Smooth muscle cell (in vitro differentiated cells): ENCODE results near the gene VSIG1. TPM values are rescaled to one million over a fixed set of nuclear protein-coding genes. Genes with fewer than 3 reads are reported as not detected.

Source experiments
- DNase-seq: peaks from one replicate; lab custom pipeline; 2025; ENCODE audit not compliant: unreplicated experiment; lab: John Stamatoyannopoulos, UW
- H2AFZ ChIP-seq: fragments of 200-600 bp; sonication (generic); 2 replicates; pipeline ENCODE4 v1.6.0; 2016; ENCODE audit warnings: antibody characterized with exemption, low read depth, mild to moderate bottlenecking
- H3F3A ChIP-seq: fragments of 200-600 bp; sonication (generic); 2 replicates; pipeline ENCODE4 v1.6.0; 2017; ENCODE audit warnings: antibody characterized with exemption, low read depth
- H3K27ac ChIP-seq: fragments of 200-600 bp; sonication (generic); 2 replicates; pipeline ENCODE4 v1.5.1; 2016; ENCODE audit warnings: low read depth, mild to moderate bottlenecking
- H3K27me3 ChIP-seq: fragments of 200-600 bp; sonication (generic); 2 replicates; pipeline ENCODE4 v1.6.1; 2016; ENCODE audit warnings: low read depth, mild to moderate bottlenecking
- H3K36me3 ChIP-seq: fragments of 200-600 bp; sonication (generic); 2 replicates; pipeline ENCODE4 v1.5.1; 2016; ENCODE audit warnings: low read depth
- H3K4me1 ChIP-seq: fragments of 200-600 bp; sonication (generic); 2 replicates; pipeline ENCODE4 v1.5.1; 2016; ENCODE audit warnings: low read depth
- H3K4me2 ChIP-seq: fragments of 200-600 bp; sonication (generic); 2 replicates; pipeline ENCODE4 v1.6.0; 2016; ENCODE audit warnings: mild to moderate bottlenecking
- H3K4me3 ChIP-seq: fragments of 200-600 bp; sonication (generic); 2 replicates; pipeline ENCODE4 v1.5.1; 2016; ENCODE audit warnings: mild to moderate bottlenecking
- H3K79me2 ChIP-seq: fragments of 200-600 bp; sonication (generic); 2 replicates; pipeline ENCODE4 v1.6.0; 2016; ENCODE audit warnings: low read depth, mild to moderate bottlenecking
- H3K9ac ChIP-seq: fragments of 200-600 bp; sonication (generic); 2 replicates; pipeline ENCODE4 v1.6.0; 2016; ENCODE audit warnings: low read depth
- H3K9me3 ChIP-seq: fragments of 200-600 bp; sonication (generic); replicated peaks from 2 replicates; pipeline ENCODE4 v1.5.1; 2016; ENCODE audit warnings: low read depth
- H4K20me1 ChIP-seq: fragments of 200-600 bp; sonication (generic); 2 replicates; pipeline ENCODE4 v1.6.0; 2016; ENCODE audit warnings: low read depth
- WGBS: methylation state at CpG from one replicate; pipeline ENCODE4 v1.1.7; 2016; ENCODE audit warnings: low lambda C conversion rate; 5-methylcytosine and 5-hydroxymethylcytosine counted together
- polyA plus RNA-seq: library from polyadenylated mRNA; unstranded; fragments of >200 nt; fragmentation: Nextera tagmentation; extraction: Ambion mirVana; gene quantifications from 2 replicates; pipeline ENCODE4 v1.2.1, GENCODE V29; 2016
- total RNA-seq: library from RNA; depleted of rRNA; stranded (reverse); fragments of >200 nt; gene quantifications from 2 replicates; pipeline ENCODE4 v1.2.3, GENCODE V29; 2014
- TF ChIP-seq, protein P1 (sequence below): fragments of 200-600 bp; sonication (generic); IDR thresholded peaks from 2 replicates; pipeline ENCODE4 v1.5.1; 2017; ENCODE audit warnings: borderline replicate concordance, mild to moderate bottlenecking, antibody characterized with exemption; ENCODE audit not compliant: insufficient read depth, poor library complexity, severe bottlenecking

Gene VSIG1
- total and polyA plus RNA-seq, 2 experiments from 2014 or later = 0.36 TPM; not detected in 1

DNA sequence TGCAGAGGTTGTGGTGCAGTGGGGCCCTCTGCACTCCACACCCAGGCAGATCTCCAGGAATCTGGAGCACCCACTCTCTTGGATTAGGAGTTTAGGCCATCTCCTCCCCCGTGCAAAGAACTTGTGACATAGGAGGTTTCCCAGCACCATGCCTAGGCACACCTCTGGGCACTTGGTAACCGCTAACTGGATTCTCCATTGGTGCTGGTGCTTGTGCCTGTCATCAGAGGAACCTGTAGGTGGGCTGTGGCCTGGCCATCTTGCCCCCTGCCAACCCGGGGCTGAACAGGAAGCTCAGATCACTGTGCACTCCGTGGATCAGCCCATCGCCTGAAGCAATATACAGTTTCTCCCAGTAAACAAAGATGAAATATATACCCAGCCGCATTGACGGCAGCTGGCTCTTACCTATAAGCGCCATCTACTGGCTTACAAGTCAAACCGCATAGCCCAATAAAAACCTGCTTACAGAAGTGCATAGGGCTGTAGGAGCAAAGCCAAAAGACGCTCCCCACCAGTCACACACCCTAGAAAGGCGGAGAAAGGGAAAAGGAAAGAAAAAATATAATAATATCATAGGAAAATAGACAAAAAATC lies 43.5 kb upstream of the VSIG1 start:
- Histone ChIP-seq H3K27me3 (no peaks in the 10 kb centered on the region), H4K20me1 (no peaks in the 10 kb centered on the region), H3K9ac (no peak overlapping the region), H3K4me2 (no peak overlapping the region), H3K9me3 (no peaks in the 10 kb centered on the region), H2AFZ (no peak overlapping the region), H3K36me3 (no peaks in the 10 kb centered on the region), H3K79me2 (no peaks in the 10 kb centered on the region), H3K4me3 (no peak overlapping the region), H3K4me1 (no peaks in the 10 kb centered on the region), H3F3A (no peaks in the 10 kb centered on the region), H3K27ac (no peak overlapping the region)
- WGBS = 46% methylated on average over 11 of the region's 11 CpGs
- DNase-seq = no peak
- TF ChIP-seq, protein P1, sequence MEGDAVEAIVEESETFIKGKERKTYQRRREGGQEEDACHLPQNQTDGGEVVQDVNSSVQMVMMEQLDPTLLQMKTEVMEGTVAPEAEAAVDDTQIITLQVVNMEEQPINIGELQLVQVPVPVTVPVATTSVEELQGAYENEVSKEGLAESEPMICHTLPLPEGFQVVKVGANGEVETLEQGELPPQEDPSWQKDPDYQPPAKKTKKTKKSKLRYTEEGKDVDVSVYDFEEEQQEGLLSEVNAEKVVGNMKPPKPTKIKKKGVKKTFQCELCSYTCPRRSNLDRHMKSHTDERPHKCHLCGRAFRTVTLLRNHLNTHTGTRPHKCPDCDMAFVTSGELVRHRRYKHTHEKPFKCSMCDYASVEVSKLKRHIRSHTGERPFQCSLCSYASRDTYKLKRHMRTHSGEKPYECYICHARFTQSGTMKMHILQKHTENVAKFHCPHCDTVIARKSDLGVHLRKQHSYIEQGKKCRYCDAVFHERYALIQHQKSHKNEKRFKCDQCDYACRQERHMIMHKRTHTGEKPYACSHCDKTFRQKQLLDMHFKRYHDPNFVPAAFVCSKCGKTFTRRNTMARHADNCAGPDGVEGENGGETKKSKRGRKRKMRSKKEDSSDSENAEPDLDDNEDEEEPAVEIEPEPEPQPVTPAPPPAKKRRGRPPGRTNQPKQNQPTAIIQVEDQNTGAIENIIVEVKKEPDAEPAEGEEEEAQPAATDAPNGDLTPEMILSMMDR = peak; percentile 40

DNA sequence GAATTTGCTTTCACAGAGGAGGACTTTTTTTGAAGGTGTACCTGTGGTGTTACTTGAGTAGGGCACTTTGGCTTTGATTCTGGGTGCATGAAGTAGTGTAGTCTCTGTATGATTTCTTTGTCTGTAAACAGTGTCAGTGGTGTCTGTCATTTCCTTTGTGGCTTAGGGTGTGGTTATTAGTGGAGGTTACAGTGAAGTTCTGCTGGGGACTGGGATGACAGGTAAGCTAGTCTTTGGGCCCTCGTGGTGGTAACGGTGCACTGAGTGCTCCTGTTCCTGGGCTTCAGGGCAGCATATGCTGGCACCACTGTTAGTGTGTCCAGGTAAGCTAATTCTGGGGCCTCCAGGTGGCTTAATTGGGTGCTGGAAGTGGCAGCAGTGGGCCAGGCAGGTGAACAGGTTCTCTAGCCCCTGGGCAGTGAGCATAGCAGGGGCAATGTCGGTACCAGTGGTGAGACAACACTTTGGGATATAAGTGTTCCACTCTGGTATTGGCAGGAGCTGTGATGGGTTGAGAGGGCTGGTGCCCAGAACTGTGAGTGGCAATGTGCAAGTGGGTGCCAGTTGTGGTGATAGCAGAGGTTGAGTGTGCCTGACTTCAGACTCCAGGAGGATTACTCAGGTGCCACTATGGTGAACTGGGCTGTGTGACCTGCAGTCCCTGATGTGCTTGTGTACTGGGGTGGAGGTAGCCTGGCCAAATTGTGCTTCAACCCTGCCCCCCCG lies 26.0 kb upstream of the VSIG1 start:
- Histone ChIP-seq H3K27me3 (no peaks in the 10 kb centered on the region), H3K4me3 (no peak overlapping the region), H3K27ac (no peak overlapping the region), H2AFZ (no peak overlapping the region), H4K20me1 (no peaks in the 10 kb centered on the region), H3K4me2 (no peak overlapping the region), H3K4me1 (no peaks in the 10 kb centered on the region), H3F3A (no peaks in the 10 kb centered on the region), H3K36me3 (no peaks in the 10 kb centered on the region), H3K9ac (no peak overlapping the region), H3K79me2 (no peaks in the 10 kb centered on the region), H3K9me3 (no peaks in the 10 kb centered on the region)
- DNase-seq = no peak
- TF ChIP-seq, protein P1 = no peak
- WGBS = 74% methylated on average over 4 of the region's 4 CpGs

DNA sequence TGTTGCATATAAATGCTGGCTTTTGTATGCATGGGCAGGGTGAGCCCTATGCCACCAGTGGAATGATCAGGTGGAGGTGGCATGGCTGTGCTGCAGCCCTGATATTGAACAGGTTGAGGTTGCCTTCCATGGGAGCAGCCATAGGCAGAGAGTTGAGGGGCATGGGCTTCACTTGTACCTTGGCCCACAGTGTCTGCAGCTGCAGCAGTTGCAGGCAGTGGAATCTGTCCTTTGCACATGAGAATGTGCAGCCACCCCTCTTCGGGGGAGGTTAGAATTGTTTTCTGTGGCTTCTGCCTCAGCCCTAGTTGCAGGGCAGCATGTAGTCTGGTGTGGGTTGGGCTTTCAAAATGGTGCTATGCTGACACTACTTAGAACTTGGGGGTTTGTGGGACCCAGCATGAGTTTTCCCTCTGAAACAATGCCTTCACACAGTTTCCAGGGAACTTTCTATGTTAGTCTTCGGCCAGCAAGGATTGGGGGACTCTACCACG lies 25.4 kb upstream of the VSIG1 start:
- Histone ChIP-seq H3K27me3 (no peaks in the 10 kb centered on the region), H3K4me3 (no peak overlapping the region), H3K4me2 (no peak overlapping the region), H3K9ac (no peak overlapping the region), H3K4me1 (no peaks in the 10 kb centered on the region), H3K36me3 (no peaks in the 10 kb centered on the region), H3K79me2 (no peaks in the 10 kb centered on the region), H2AFZ (no peak overlapping the region), H3F3A (no peaks in the 10 kb centered on the region), H4K20me1 (no peaks in the 10 kb centered on the region), H3K27ac (no peak overlapping the region), H3K9me3 (no peaks in the 10 kb centered on the region)
- 65% methylated on average over 3 of the region's 3 CpGs for whole genome bisulfite sequencing
- no peak for DNase-seq
- TF ChIP-seq, protein P1 = no peak
